Vagina (tissue), 2 donors: ENCODE data around the gene DPH7.

Source experiments
- POLR2A ChIP-seq, 2 donors: fragments of 450-650 bp; IDR thresholded peaks; one replicate each; pipeline ENCODE4 v1.6.1; 2017; ENCODE audit warnings: antibody characterized with exemption in 2 of 2, mild to moderate bottlenecking in 2 of 2, moderate library complexity in 2 of 2
- POLR2AphosphoS5 ChIP-seq, 2 donors: sonication (generic); formaldehyde crosslinking; IDR thresholded peaks; one replicate each; pipeline ENCODE4 v1.9.0; 2017; ENCODE audit warnings: antibody characterized with exemption in 2 of 2, mild to moderate bottlenecking in 2 of 2, low read depth in 1 of 2; ENCODE audit not compliant: insufficient read depth in 1 of 2
- TF ChIP-seq, protein P1 (sequence below), 3 experiments: fragments of 450-650 bp in 2 of 3; fragments of 200-600 bp in 1 of 3; sonication (generic) in 1 of 3; IDR thresholded peaks; one replicate each; pipeline ENCODE4 v1.5.1; 2017 to 2019; ENCODE audit warnings: antibody characterized with exemption in 3 of 3, mild to moderate bottlenecking in 2 of 3, moderate library complexity in 2 of 3

DNA sequence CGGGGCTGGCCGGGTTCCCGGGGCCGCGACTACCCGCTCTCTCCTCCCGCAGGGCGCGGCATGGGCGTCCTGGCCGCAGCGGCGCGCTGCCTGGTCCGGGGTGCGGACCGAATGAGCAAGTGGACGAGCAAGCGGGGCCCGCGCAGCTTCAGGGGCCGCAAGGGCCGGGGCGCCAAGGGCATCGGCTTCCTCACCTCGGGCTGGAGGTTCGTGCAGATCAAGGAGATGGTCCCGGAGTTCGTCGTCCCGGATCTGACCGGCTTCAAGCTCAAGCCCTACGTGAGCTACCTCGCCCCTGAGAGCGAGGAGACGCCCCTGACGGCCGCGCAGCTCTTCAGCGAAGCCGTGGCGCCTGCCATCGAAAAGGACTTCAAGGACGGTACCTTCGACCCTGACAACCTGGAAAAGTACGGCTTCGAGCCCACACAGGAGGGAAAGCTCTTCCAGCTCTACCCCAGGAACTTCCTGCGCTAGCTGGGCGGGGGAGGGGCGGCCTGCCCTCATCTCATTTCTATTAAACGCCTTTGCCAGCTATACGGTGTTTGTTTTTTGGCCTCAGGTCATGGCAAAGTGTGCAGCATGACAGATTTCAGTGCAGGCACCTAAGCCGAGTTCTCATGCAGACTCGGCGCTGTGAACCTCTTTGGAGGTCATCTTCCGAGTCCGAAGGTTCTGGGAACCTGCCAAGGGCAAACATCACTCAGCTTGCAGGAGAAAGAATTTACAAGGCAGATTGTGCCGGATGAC lies 26.5 kb downstream of the DPH7 start:
- TF ChIP-seq, protein P1, sequence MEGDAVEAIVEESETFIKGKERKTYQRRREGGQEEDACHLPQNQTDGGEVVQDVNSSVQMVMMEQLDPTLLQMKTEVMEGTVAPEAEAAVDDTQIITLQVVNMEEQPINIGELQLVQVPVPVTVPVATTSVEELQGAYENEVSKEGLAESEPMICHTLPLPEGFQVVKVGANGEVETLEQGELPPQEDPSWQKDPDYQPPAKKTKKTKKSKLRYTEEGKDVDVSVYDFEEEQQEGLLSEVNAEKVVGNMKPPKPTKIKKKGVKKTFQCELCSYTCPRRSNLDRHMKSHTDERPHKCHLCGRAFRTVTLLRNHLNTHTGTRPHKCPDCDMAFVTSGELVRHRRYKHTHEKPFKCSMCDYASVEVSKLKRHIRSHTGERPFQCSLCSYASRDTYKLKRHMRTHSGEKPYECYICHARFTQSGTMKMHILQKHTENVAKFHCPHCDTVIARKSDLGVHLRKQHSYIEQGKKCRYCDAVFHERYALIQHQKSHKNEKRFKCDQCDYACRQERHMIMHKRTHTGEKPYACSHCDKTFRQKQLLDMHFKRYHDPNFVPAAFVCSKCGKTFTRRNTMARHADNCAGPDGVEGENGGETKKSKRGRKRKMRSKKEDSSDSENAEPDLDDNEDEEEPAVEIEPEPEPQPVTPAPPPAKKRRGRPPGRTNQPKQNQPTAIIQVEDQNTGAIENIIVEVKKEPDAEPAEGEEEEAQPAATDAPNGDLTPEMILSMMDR (IDR thresholded peaks at IDR 0.05) = no peak
- TF ChIP-seq POLR2A (IDR thresholded peaks at IDR 0.05) = no peak
- peak in 1 of 2 donors; percentile 6 for TF ChIP-seq POLR2AphosphoS5 (IDR thresholded peaks at IDR 0.05; ENCODE audit: insufficient read depth in 1 of 2, low read depth in 1 of 2)
